Kidney (tissue), 14 donors: ENCODE measurements around the gene SPSB3. TPM values are rescaled to one million over a fixed set of nuclear protein-coding genes. Genes with fewer than 3 reads are reported as not detected.
A peak's percentile ranks its signal among the peaks of the same experiment; 100 is the strongest.

Source experiments
- DNase-seq, 5 donors: peaks; one replicate each; pipeline ENCODE4 v3.0.0-alpha.2; 2013 to 2020
- FAIRE-seq: peaks from 2 replicates; lab custom pipeline; 2012; peaks lifted over from hg19 to GRCh38; lab: Jason Lieb, UNC
- H3K27ac ChIP-seq, 2 donors: one replicate each; pipeline ENCODE4 v1.7.0; 2013; ENCODE audit warnings: low read depth in 2 of 2, low read length in 2 of 2, inconsistent platforms in 1 of 2
- H3K27me3 ChIP-seq: one replicate; pipeline ENCODE4 v1.7.1; 2013; ENCODE audit warnings: low read length, inconsistent platforms; ENCODE audit not compliant: control insufficient read depth, insufficient read depth
- H3K36me3 ChIP-seq, 3 donors: one replicate each; pipeline versions ENCODE4 v1.7.0 to v1.7.1; 2013; ENCODE audit warnings: low read length in 3 of 3, control low read depth in 1 of 3, inconsistent platforms in 1 of 3; ENCODE audit not compliant: insufficient read depth in 3 of 3, control insufficient read depth in 2 of 3
- H3K4me1 ChIP-seq, 3 donors: one replicate each; pipeline versions ENCODE4 v1.7.0 to v1.7.1; 2013; ENCODE audit warnings: low read length in 3 of 3, inconsistent platforms in 1 of 3, low read depth in 1 of 3; ENCODE audit not compliant: control insufficient read depth in 2 of 3, insufficient read depth in 2 of 3
- H3K4me3 ChIP-seq, 3 donors: one replicate each; pipeline versions ENCODE4 v1.7.0 to v1.8.1; 2013; ENCODE audit warnings: low read length in 3 of 3, control low read depth in 1 of 3, inconsistent platforms in 1 of 3
- H3K9ac ChIP-seq, 3 donors: one replicate each; pipeline versions ENCODE4 v1.7.0 to v1.7.1; 2013; ENCODE audit warnings: low read length in 3 of 3, control low read depth in 1 of 3, inconsistent platforms in 1 of 3
- H3K9me3 ChIP-seq, 3 donors: one replicate each; pipeline versions ENCODE4 v1.7.0 to v1.7.1; 2013; ENCODE audit warnings: low read length in 3 of 3, control low read depth in 1 of 3, inconsistent platforms in 1 of 3; ENCODE audit not compliant: control insufficient read depth in 2 of 3, insufficient read depth in 1 of 3
- CTCF ChIP-seq: IDR thresholded peaks from 3 replicates; pipeline ENCODE4 v1.5.1; 2012; ENCODE audit warnings: mild to moderate bottlenecking, moderate library complexity, borderline replicate concordance; ENCODE audit not compliant: insufficient read depth; ENCODE audit errors: extremely low read depth
- intact Hi-C: fragments of 100-400 bp; cut with DNase I; formaldehyde crosslinking; loops from one replicate; pipeline ENCODE4 v1.11.1; 2022
- polyA plus RNA-seq: library from polyadenylated mRNA; stranded (reverse); fragments of 350-450 nt; fragmentation: Illumina TruSeq; extraction: RNeasy Lipid Tissue Mini Kit (QIAGEN cat#74804); gene quantifications from one replicate; pipeline ENCODE4 v1.2.3, GENCODE V29; 2014; ENCODE audit warnings: low read depth, low replicate concordance; ENCODE audit not compliant: insufficient read depth
- total RNA-seq: library from RNA; stranded (reverse); fragmentation: NEBNext Ultra II Directional; extraction: Animal tissue kit (Norgen Biotek cat#: 25700); gene quantifications from one replicate; pipeline ENCODE4 v1.2.1, GENCODE V29; 2021
- donor health status: control.
- donor health status: control.
- donor health status: control.
- donor health status: control.
- donor health status: control.
- donor health status: DM: yes; HTN: yes; CAD: no.
- donor health status: Normal renal cell carcinoma (clear cell type).

The SPSB3 gene
- total and polyA plus RNA-seq, 2 donors from 2014 or later, result 55.1 to 57.7 TPM

GRCh38 chr16:1766701-1767100 lies 15.7 kb downstream of the SPSB3 start:
- H3K9ac ChIP-seq, result no peak overlapping the region
- DNase-seq (peak in 1 of 5 donors; percentile 32), FAIRE-seq (no peak)
- peaks cover 0 to 4% (median 0%) of the 10 kb centered on the region in 3 donors for H3K4me1 ChIP-seq
- H3K27me3 ChIP-seq, result no peaks in the 10 kb centered on the region
- intact Hi-C loops, result no loop called here
- H3K36me3 ChIP-seq, result peaks cover 0 to 14% (median 7%) of the 10 kb centered on the region in 3 donors
- H3K27ac ChIP-seq, result no peak overlapping the region
- no peak overlapping the region for H3K4me3 ChIP-seq
- no peaks in the 10 kb centered on the region for H3K9me3 ChIP-seq
- no peak for TF ChIP-seq CTCF

- H3K9me3 ChIP-seq, result no peaks in the 10 kb centered on the region
- intact Hi-C loops, result no loop called here
- FAIRE-seq, result no peak
- peaks cover 0 to 4% (median 0%) of the 10 kb centered on the region in 3 donors for H3K4me1 ChIP-seq
- H3K27me3 ChIP-seq, result no peaks in the 10 kb centered on the region
- no peak for DNase-seq
- H3K36me3 ChIP-seq, result peaks cover 0 to 14% (median 7%) of the 10 kb centered on the region in 3 donors
- no peak overlapping the region for H3K9ac ChIP-seq
- no peak overlapping the region for H3K27ac ChIP-seq
- H3K4me3 ChIP-seq, result no peak overlapping the region
- no peak for TF ChIP-seq CTCF
These were observed 16.1 kb downstream of the SPSB3 start for GRCh38 chr16:1766231-1766630.

- no peak for TF ChIP-seq CTCF
- DNase-seq (peak in 1 of 5 donors; percentile 36), FAIRE-seq (no peak)
- H3K9me3 ChIP-seq, result no peaks in the 10 kb centered on the region
- H3K4me3 ChIP-seq, result no peak overlapping the region
- H3K9ac ChIP-seq, result no peak overlapping the region
- peaks cover 0 to 14% (median 7%) of the 10 kb centered on the region in 3 donors for H3K36me3 ChIP-seq
- H3K27ac ChIP-seq, result no peak overlapping the region
- peaks cover 0 to 4% (median 0%) of the 10 kb centered on the region in 3 donors for H3K4me1 ChIP-seq
- intact Hi-C loops, result no loop called here
- no peaks in the 10 kb centered on the region for H3K27me3 ChIP-seq
These were observed 16.5 kb downstream of the SPSB3 start for GRCh38 chr16:1765826-1766225.

GRCh38 chr16:1764971-1765370 lies 17.4 kb downstream of the SPSB3 start:
- Histone ChIP-seq H3K27ac (no peak overlapping the region), H3K4me3 (no peak overlapping the region), H3K36me3 (peaks cover 0 to 14% (median 10%) of the 10 kb centered on the region in 3 donors), H3K4me1 (no peaks in the 10 kb centered on the region), H3K9ac (no peak overlapping the region), H3K27me3 (no peaks in the 10 kb centered on the region), H3K9me3 (no peaks in the 10 kb centered on the region)
- intact Hi-C loops, result no loop called here
- FAIRE-seq (no peak), DNase-seq (peak in 1 of 5 donors; percentile 48)
- TF ChIP-seq CTCF, result no peak
